ENCODE data around the gene CD80.

The CD80 gene

DNA sequence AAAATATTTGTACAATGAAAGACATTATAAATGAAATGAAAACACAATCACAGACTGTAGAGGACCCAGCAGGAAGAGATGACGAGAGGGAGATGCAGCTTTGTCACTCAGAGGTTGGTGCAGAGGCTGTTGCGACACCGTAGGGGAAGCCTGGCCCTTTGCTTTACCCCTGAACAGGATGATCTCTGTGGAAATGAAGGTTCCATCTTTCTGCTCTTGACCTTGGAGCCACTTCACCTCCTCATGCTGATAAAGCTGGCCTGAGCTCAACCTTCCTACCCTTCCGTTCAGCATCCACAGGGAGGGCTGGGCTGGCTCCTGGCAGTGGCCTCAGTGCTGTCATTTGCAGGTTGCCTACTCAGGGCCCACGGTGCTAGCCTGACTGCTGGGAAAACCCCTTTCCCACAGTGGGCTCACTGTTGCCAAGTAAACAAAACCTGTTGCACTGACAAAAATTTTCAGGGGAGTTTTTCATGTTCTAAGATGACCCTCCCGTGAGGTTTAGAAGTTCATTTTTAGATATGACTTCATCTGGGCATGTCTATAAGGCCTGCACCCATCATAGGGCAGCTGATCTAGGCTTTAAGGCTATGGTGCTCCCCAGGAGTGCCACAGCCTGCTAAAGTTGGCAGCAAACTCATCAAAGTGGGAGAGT is 3.0 kb upstream of the CD80 start:
- H3K27ac ChIP-seq = no peak overlapping the region
- TF ChIP-seq CTCF (conservative IDR thresholded peaks at IDR 0.05) = no peak

GRCh38 chr3:119560160-119560559 is 746 bp upstream of the CD80 start:
- H3K27ac ChIP-seq = no peak overlapping the region
- no peak for TF ChIP-seq CTCF (conservative IDR thresholded peaks at IDR 0.05)

- H3K27ac ChIP-seq = no peak overlapping the region
- TF ChIP-seq CTCF (conservative IDR thresholded peaks at IDR 0.05) = no peak
These were observed 642 bp downstream of the CD80 start for GRCh38 chr3:119558626-119559317.

DNA sequence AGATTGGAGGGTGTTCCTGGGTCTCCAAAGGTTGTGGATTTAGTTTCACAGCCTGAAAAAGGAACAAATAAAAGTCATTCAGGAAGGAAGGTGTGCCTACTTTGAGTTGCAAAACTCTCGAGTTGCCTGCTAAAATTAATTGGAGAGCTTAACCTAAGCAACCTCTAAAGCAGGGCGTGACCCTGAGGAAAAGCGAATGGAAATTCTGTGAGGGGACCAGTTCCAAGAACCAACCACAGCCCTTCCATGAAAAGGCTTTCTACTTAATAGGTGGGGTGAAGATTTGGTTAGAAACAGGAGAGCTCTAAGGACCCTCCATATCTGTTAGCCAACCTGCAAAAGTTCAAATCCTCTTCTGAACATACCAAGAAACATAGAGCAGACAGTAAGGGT is 1.5 kb downstream of the CD80 start:
- no peak overlapping the region for H3K27ac ChIP-seq
- TF ChIP-seq CTCF (conservative IDR thresholded peaks at IDR 0.05) = no peak

DNA sequence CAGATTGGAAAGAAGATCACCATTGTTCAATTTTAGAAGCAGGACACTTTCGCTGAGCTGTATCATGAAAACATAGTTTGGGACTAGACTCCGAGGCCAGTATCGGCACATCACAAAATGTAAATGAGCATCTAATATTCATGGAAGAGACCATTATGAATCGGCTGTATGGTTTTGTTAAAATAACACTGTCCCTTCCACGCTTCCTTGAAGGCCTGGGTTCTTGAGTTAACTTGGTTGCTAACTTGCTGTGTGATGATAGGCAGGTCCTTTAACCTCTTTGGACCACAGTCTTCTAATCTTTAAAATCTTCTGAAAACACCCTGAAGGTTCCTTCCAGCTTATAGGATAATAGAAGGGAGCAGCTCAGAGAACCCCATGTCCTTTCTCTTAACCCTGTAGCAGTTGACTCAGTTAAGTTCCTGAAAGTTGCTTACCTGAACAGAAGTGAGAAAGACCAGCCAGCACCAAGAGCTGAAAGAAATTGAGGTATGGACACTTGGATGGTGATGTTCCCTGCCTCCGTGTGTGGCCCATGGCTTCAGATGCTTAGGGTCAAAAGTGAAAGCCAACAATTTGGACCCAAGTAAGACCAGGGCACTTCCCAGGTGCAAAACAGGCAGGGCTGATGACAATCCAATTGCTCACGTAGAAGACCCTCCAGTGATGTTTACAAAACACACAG is 2.1 kb downstream of the CD80 start:
- H3K27ac ChIP-seq = no peak overlapping the region

GRCh38 chr3:119555929-119556328 is 3.5 kb downstream of the CD80 start:
- H3K27ac ChIP-seq = no peak overlapping the region; the same call in 1 of the 2 replicates
- no peak for TF ChIP-seq CTCF (conservative IDR thresholded peaks at IDR 0.05)

More for the DNA sequence above, 2.1 kb downstream of the CD80 start:
- TF ChIP-seq CTCF (conservative IDR thresholded peaks at IDR 0.05) = no peak

DNA sequence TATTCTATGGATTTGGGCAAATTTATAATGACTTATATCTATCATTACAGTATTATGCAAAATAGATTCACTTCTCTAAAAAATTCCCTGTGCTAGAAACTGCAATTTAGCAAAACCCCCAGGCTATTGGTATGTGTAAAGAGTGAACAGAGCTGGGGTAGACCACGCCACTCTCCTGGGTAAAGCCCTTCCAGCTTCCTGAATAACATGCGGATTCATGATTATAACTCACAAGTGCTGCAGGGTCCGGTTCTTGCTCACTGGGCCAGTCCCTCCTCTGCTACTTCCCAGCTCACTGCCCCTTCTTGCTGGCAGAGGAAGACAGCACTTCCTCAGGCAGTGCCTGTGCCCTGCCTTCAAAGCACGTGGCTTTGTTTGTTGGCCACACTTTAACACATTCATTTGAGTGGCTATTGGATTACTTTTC is 4.1 kb downstream of the CD80 start:
- H3K27ac ChIP-seq = no peak overlapping the region; the same call in 1 of the 2 replicates
- TF ChIP-seq CTCF (conservative IDR thresholded peaks at IDR 0.05) = no peak

All from VCaP (cell line).